H1 (cell line): Measurements from ENCODE around the gene AANAT. TPM values are rescaled to one million over a fixed set of nuclear protein-coding genes. Genes with fewer than 3 reads are reported as not detected.

Experiments
- RNF2 ChIP-seq: fragments of 200-900, 300-1000 bp; sonication (generic); IDR thresholded peaks from 2 replicates; pipeline ENCODE4 v1.7.1; 2016; ENCODE audit warnings: borderline replicate concordance, low read depth, mild to moderate bottlenecking, antibody characterized with exemption, low read length; ENCODE audit not compliant: poor library complexity, severe bottlenecking; ENCODE audit errors: missing control alignments
- polyA plus RNA-seq, 7 experiments: library from polyadenylated mRNA; depleted of rRNA in 3 of 7; stranded (reverse) in 5 of 7; unstranded in 2 of 7; fragments of >200 nt in 5 of 7; fragments of 200-250 nt in 2 of 7; gene quantifications; 1 replicate in 5 of 7; 2 replicates in 1 of 7; 4 replicates in 1 of 7; pipeline versions ENCODE4 v1.2.1 to v1.2.3, GENCODE V29; 2011 to 2013; ENCODE audit warnings: missing spikeins in 2 of 7, mixed read lengths in 2 of 7
- total RNA-seq: library from RNA; stranded (reverse); fragmentation: NEBNext Ultra II Directional; extraction: Animal tissue kit (Norgen Biotek cat#: 25700); gene quantifications from 2 replicates; pipeline ENCODE4 v1.2.1, GENCODE V29; 2021

Gene AANAT
- total and polyA plus RNA-seq, 2 of the 8 experiments (the other 6 are each of a cell fraction or from before 2014, with no cell fraction given): 0.53 TPM; not detected in 1

- no peak for TF ChIP-seq RNF2
These were observed 1.2 kb downstream of the AANAT start (continued) for GRCh38 chr17:76468634-76469010.
